ENCODE measurements around the gene CNNM3. TPM values are rescaled to one million over a fixed set of nuclear protein-coding genes. Genes with fewer than 3 reads are reported as not detected.

CNNM3 gene
- total RNA-seq, 2 donors from 2014 or later, result 29.7 to 29.8 TPM

GRCh38 chr2:96864343-96865091 lies 48.4 kb downstream of the CNNM3 start:
- Histone ChIP-seq H3K27ac (no peak overlapping the region), H3K4me3 (no peak overlapping the region), H3K4me1 (replicated peaks) (peaks cover 15% of the 10 kb centered on the region), H3K9me3 (no peaks in the 10 kb centered on the region), H3K27me3 (replicated peaks; ENCODE audit: insufficient read depth) (no peaks in the 10 kb centered on the region), H3K36me3 (peaks cover 15 to 35% of the 10 kb centered on the region in 2 donors)
- 73% methylated on average over 25 of the region's 25 CpGs for WGBS
- DNase-seq (ENCODE audit: low spot score), result no peak
- intact Hi-C loops (cut with DNase I), result loop anchor here (10.0 kb wide), 1 partner anchor 330 kb away; the partner anchor contains the start of gene ARID5A
- no peak for TF ChIP-seq CTCF (IDR thresholded peaks at IDR 0.05)
- TF ChIP-seq POLR2AphosphoS5 (IDR thresholded peaks at IDR 0.05), result no peak
- no peak for TF ChIP-seq POLR2A (IDR thresholded peaks at IDR 0.05)

- Histone ChIP-seq H3K27ac (no peak overlapping the region), H3K36me3 (peaks cover 15 to 35% of the 10 kb centered on the region in 2 donors)
Observed at GRCh38 chr2:96865654-96866053, 49.6 kb downstream of the CNNM3 start.

DNA sequence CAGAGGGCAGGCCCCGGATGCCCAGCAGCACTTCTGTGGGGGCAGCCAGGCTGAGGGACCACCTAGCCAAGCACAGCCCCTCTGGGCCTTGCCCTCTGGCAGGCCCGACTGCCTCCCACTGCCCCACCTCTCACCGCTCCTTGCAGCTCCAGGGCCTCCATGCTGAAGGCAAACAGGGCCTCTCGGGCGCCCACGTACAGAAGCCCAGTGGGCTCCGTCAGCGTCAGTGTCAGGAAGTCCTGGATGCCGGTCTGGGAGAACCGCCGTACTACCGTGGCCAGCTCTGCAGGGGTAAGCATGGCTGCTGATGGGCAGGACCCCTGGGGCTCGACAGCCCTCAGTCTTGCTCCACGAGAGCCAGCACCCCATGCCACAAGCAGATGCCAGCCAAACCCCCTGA lies 50.1 kb downstream of the CNNM3 start:
- H3K27ac ChIP-seq, result peak overlapping the region in 1 of 2 donors; percentile 99
- TF ChIP-seq POLR2A (IDR thresholded peaks at IDR 0.05), result no peak
- TF ChIP-seq POLR2AphosphoS5 (IDR thresholded peaks at IDR 0.05), result no peak
- TF ChIP-seq CTCF (IDR thresholded peaks at IDR 0.05), result no peak
- intact Hi-C loops (cut with DNase I), result loop anchor here (10.0 kb wide), 1 partner anchor 331 kb away; the partner anchor contains the start of gene ARID5A

More at GRCh38 chr2:96865654-96866053, 49.6 kb downstream of the CNNM3 start:
- WGBS, result 77% methylated on average over 16 of the region's 16 CpGs
- intact Hi-C loops (cut with DNase I), result loop anchor here (10.0 kb wide), 1 partner anchor 331 kb away; the partner anchor contains the start of gene ARID5A
- H3K4me3 ChIP-seq, result no peak overlapping the region
- no peaks in the 10 kb centered on the region for H3K27me3 ChIP-seq (replicated peaks; ENCODE audit: insufficient read depth)
- H3K9me3 ChIP-seq, result no peaks in the 10 kb centered on the region
- H3K4me1 ChIP-seq (replicated peaks), result peaks cover 11% of the 10 kb centered on the region
- no peak for TF ChIP-seq POLR2AphosphoS5 (IDR thresholded peaks at IDR 0.05)
- no peak for TF ChIP-seq POLR2A (IDR thresholded peaks at IDR 0.05)
- TF ChIP-seq CTCF (IDR thresholded peaks at IDR 0.05), result no peak
- no peak for DNase-seq (ENCODE audit: low spot score)

DNA sequence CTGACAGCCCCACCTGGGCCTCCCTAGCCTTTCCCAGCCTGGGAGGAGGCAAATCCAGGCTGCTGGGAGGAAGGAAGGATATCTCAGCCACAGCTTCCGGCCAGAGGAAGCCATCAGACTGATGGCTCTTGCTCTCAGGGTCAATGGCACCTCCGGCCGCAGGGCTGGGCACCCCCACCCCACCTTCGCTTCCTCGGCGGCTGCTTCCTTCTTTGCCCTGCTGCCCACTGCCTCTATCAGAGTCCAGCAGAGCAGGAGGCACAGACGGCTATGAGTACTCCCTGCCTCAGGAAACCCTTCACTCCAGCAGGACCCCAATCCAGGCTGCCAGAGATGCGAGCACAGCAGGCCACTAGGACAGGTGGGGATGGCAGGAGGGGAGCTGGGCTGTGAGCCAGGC lies 50.5 kb downstream of the CNNM3 start:
- Histone ChIP-seq H3K36me3 (peaks cover 15 to 35% of the 10 kb centered on the region in 2 donors), H3K27me3 (replicated peaks; ENCODE audit: insufficient read depth) (no peaks in the 10 kb centered on the region), H3K9me3 (no peaks in the 10 kb centered on the region), H3K4me1 (replicated peaks) (peaks cover 11% of the 10 kb centered on the region), H3K27ac (peak overlapping the region; percentile 98 to 99), H3K4me3 (no peak overlapping the region)
- WGBS, result 60% methylated on average over 8 of the region's 8 CpGs
- no peak for DNase-seq (ENCODE audit: low spot score)
- TF ChIP-seq CTCF (IDR thresholded peaks at IDR 0.05), result no peak
- TF ChIP-seq POLR2AphosphoS5 (IDR thresholded peaks at IDR 0.05), result no peak
- no peak for TF ChIP-seq POLR2A (IDR thresholded peaks at IDR 0.05)
- intact Hi-C loops (cut with DNase I), result loop anchor here (10.0 kb wide), 1 partner anchor 332 kb away; the partner anchor contains the start of gene ARID5A

More for the DNA sequence above, 50.1 kb downstream of the CNNM3 start:
- H3K27me3 ChIP-seq (replicated peaks; ENCODE audit: insufficient read depth), result no peaks in the 10 kb centered on the region
- WGBS, result 65% methylated on average over 14 of the region's 14 CpGs
- H3K4me3 ChIP-seq, result no peak overlapping the region
- DNase-seq (ENCODE audit: low spot score), result no peak
- peaks cover 11% of the 10 kb centered on the region for H3K4me1 ChIP-seq (replicated peaks)
- peaks cover 15 to 35% of the 10 kb centered on the region in 2 donors for H3K36me3 ChIP-seq
- H3K9me3 ChIP-seq, result no peaks in the 10 kb centered on the region

Measured in prostate gland (tissue), 2 donors.